Measurements from ENCODE around the gene CYP2D6. TPM values are rescaled to one million over a fixed set of nuclear protein-coding genes. Genes with fewer than 3 reads are reported as not detected.
"Not testable (repeated sequence)": the region's sequence is repeated elsewhere in the genome, so short reads cannot be mapped to it uniquely, and the experiment has no call there.

CYP2D6 gene
- total and polyA plus RNA-seq, 2 donors: 0.42 to 9.2 TPM

- WGBS: over 99% methylated on average over 7 of the region's 7 CpGs
- not testable (repeated sequence) for DNase-seq (ENCODE audit: low read depth in 6 of 9, low spot score in 9 of 9); H3K4me3 ChIP-seq (ENCODE audit: low read length in 2 of 2)
Observed at GRCh38 chr22:42139508-42139907, 8.9 kb upstream of the CYP2D6 start.

GRCh38 chr22:42138972-42139371 lies 8.4 kb upstream of the CYP2D6 start:
- Histone ChIP-seq H3K4me3 (ENCODE audit: low read length in 2 of 2) (no peak overlapping the region), H3K9me3 (ENCODE audit: control insufficient read depth in 2 of 2, insufficient read depth in 1 of 2, low read length in 1 of 2) (no peaks in the 10 kb centered on the region), H3K27me3 (ENCODE audit: control insufficient read depth in 2 of 2, insufficient read depth in 1 of 2, low read length in 1 of 2) (no peaks in the 10 kb centered on the region), H3K4me1 (ENCODE audit: control insufficient read depth in 2 of 2, insufficient read depth in 2 of 2, low read length in 2 of 2) (no peaks in the 10 kb centered on the region), H3K27ac (ENCODE audit: low read depth in 1 of 2, low read length in 1 of 2) (no peak overlapping the region), H3K36me3 (ENCODE audit: control insufficient read depth in 2 of 2, insufficient read depth in 2 of 2, low read length in 1 of 2) (peaks cover 2 to 8% of the 10 kb centered on the region in 2 donors)
- no peak for DNase-seq (ENCODE audit: low read depth in 6 of 9, low spot score in 9 of 9)
- whole genome bisulfite sequencing: 98% methylated on average over 2 of the region's 2 CpGs

More at GRCh38 chr22:42139508-42139907, 8.9 kb upstream of the CYP2D6 start:
- H3K27ac ChIP-seq (ENCODE audit: low read depth in 1 of 2, low read length in 1 of 2); H3K4me1 ChIP-seq (ENCODE audit: control insufficient read depth in 2 of 2, insufficient read depth in 2 of 2, low read length in 2 of 2); H3K36me3 ChIP-seq (ENCODE audit: control insufficient read depth in 2 of 2, insufficient read depth in 2 of 2, low read length in 1 of 2); H3K9me3 ChIP-seq (ENCODE audit: control insufficient read depth in 2 of 2, insufficient read depth in 1 of 2, low read length in 1 of 2); H3K27me3 ChIP-seq (ENCODE audit: control insufficient read depth in 2 of 2, insufficient read depth in 1 of 2, low read length in 1 of 2): not testable (repeated sequence)

- peaks cover 2 to 8% of the 10 kb centered on the region in 2 donors for H3K36me3 ChIP-seq (ENCODE audit: control insufficient read depth in 2 of 2, insufficient read depth in 2 of 2, low read length in 1 of 2)
- no peaks in the 10 kb centered on the region for H3K9me3 ChIP-seq (ENCODE audit: control insufficient read depth in 2 of 2, insufficient read depth in 1 of 2, low read length in 1 of 2)
- no peaks in the 10 kb centered on the region for H3K4me1 ChIP-seq (ENCODE audit: control insufficient read depth in 2 of 2, insufficient read depth in 2 of 2, low read length in 2 of 2)
- DNase-seq (ENCODE audit: low read depth in 6 of 9, low spot score in 9 of 9): no peak
- H3K27ac ChIP-seq (ENCODE audit: low read depth in 1 of 2, low read length in 1 of 2): no peak overlapping the region
- no peak overlapping the region for H3K4me3 ChIP-seq (ENCODE audit: low read length in 2 of 2)
- WGBS: 89% methylated on average over 31 of the region's 31 CpGs
- no peaks in the 10 kb centered on the region for H3K27me3 ChIP-seq (ENCODE audit: control insufficient read depth in 2 of 2, insufficient read depth in 1 of 2, low read length in 1 of 2)
Observed at GRCh38 chr22:42138122-42138770, 7.6 kb upstream of the CYP2D6 start.

- H3K4me3 ChIP-seq (ENCODE audit: low read length in 2 of 2); H3K9me3 ChIP-seq (ENCODE audit: control insufficient read depth in 2 of 2, insufficient read depth in 1 of 2, low read length in 1 of 2); H3K4me1 ChIP-seq (ENCODE audit: control insufficient read depth in 2 of 2, insufficient read depth in 2 of 2, low read length in 2 of 2); H3K27me3 ChIP-seq (ENCODE audit: control insufficient read depth in 2 of 2, insufficient read depth in 1 of 2, low read length in 1 of 2); DNase-seq (ENCODE audit: low read depth in 6 of 9, low spot score in 9 of 9); H3K36me3 ChIP-seq (ENCODE audit: control insufficient read depth in 2 of 2, insufficient read depth in 2 of 2, low read length in 1 of 2); H3K27ac ChIP-seq (ENCODE audit: low read depth in 1 of 2, low read length in 1 of 2): not testable (repeated sequence)
- WGBS: no CpG with 5 or more reads among the region's 4 CpGs
Observed at GRCh38 chr22:42135688-42136087, 5.1 kb upstream of the CYP2D6 start.

- peaks cover 2 to 4% of the 10 kb centered on the region in 2 donors for H3K36me3 ChIP-seq (ENCODE audit: control insufficient read depth in 2 of 2, insufficient read depth in 2 of 2, low read length in 1 of 2)
- DNase-seq (ENCODE audit: low read depth in 6 of 9, low spot score in 9 of 9): no peak
- H3K4me1 ChIP-seq (ENCODE audit: control insufficient read depth in 2 of 2, insufficient read depth in 2 of 2, low read length in 2 of 2): no peaks in the 10 kb centered on the region
- WGBS: 92% methylated on average over 24 of the region's 24 CpGs
- H3K4me3 ChIP-seq (ENCODE audit: low read length in 2 of 2): no peak overlapping the region
- H3K9me3 ChIP-seq (ENCODE audit: control insufficient read depth in 2 of 2, insufficient read depth in 1 of 2, low read length in 1 of 2): peaks cover 0 to 6% of the 10 kb centered on the region in 2 donors
- H3K27ac ChIP-seq (ENCODE audit: low read depth in 1 of 2, low read length in 1 of 2): no peak overlapping the region
- H3K27me3 ChIP-seq (ENCODE audit: control insufficient read depth in 2 of 2, insufficient read depth in 1 of 2, low read length in 1 of 2): no peaks in the 10 kb centered on the region
Observed at GRCh38 chr22:42134100-42135020, 3.8 kb upstream of the CYP2D6 start.

- H3K27me3 ChIP-seq (ENCODE audit: control insufficient read depth in 2 of 2, insufficient read depth in 1 of 2, low read length in 1 of 2): no peaks in the 10 kb centered on the region
- H3K27ac ChIP-seq (ENCODE audit: low read depth in 1 of 2, low read length in 1 of 2): no peak overlapping the region
- DNase-seq (ENCODE audit: low read depth in 6 of 9, low spot score in 9 of 9): no peak
- H3K4me1 ChIP-seq (ENCODE audit: control insufficient read depth in 2 of 2, insufficient read depth in 2 of 2, low read length in 2 of 2): no peaks in the 10 kb centered on the region
- no peak overlapping the region for H3K4me3 ChIP-seq (ENCODE audit: low read length in 2 of 2)
- peaks cover 0 to under 1% of the 10 kb centered on the region in 2 donors for H3K36me3 ChIP-seq (ENCODE audit: control insufficient read depth in 2 of 2, insufficient read depth in 2 of 2, low read length in 1 of 2)
- peaks cover 0 to 6% of the 10 kb centered on the region in 2 donors for H3K9me3 ChIP-seq (ENCODE audit: control insufficient read depth in 2 of 2, insufficient read depth in 1 of 2, low read length in 1 of 2)
- WGBS: 80% methylated on average over 13 of the region's 13 CpGs
Observed at GRCh38 chr22:42132457-42132856, 1.8 kb upstream of the CYP2D6 start.

- H3K27ac ChIP-seq (ENCODE audit: low read depth in 1 of 2, low read length in 1 of 2): no peak overlapping the region
- H3K4me1 ChIP-seq (ENCODE audit: control insufficient read depth in 2 of 2, insufficient read depth in 2 of 2, low read length in 2 of 2): no peaks in the 10 kb centered on the region
- peaks cover 0 to 4% of the 10 kb centered on the region in 2 donors for H3K36me3 ChIP-seq (ENCODE audit: control insufficient read depth in 2 of 2, insufficient read depth in 2 of 2, low read length in 1 of 2)
- H3K4me3 ChIP-seq (ENCODE audit: low read length in 2 of 2): no peak overlapping the region
- no peak for DNase-seq (ENCODE audit: low read depth in 6 of 9, low spot score in 9 of 9)
- 87% methylated on average over 8 of the region's 8 CpGs for WGBS
- no peaks in the 10 kb centered on the region for H3K27me3 ChIP-seq (ENCODE audit: control insufficient read depth in 2 of 2, insufficient read depth in 1 of 2, low read length in 1 of 2)
- peaks cover 0 to 6% of the 10 kb centered on the region in 2 donors for H3K9me3 ChIP-seq (ENCODE audit: control insufficient read depth in 2 of 2, insufficient read depth in 1 of 2, low read length in 1 of 2)
Observed at GRCh38 chr22:42131562-42131961, 952 bp upstream of the CYP2D6 start.

GRCh38 chr22:42130182-42130581 lies 428 bp downstream of the CYP2D6 start:
- 0% methylated on average over 1 of the region's 7 CpGs for WGBS
- not testable (repeated sequence) for H3K9me3 ChIP-seq (ENCODE audit: control insufficient read depth in 2 of 2, insufficient read depth in 1 of 2, low read length in 1 of 2)

More at GRCh38 chr22:42130182-42130581, 428 bp downstream of the CYP2D6 start:
- not testable (repeated sequence) for H3K27ac ChIP-seq (ENCODE audit: low read depth in 1 of 2, low read length in 1 of 2); H3K27me3 ChIP-seq (ENCODE audit: control insufficient read depth in 2 of 2, insufficient read depth in 1 of 2, low read length in 1 of 2); H3K4me3 ChIP-seq (ENCODE audit: low read length in 2 of 2); H3K4me1 ChIP-seq (ENCODE audit: control insufficient read depth in 2 of 2, insufficient read depth in 2 of 2, low read length in 2 of 2); H3K36me3 ChIP-seq (ENCODE audit: control insufficient read depth in 2 of 2, insufficient read depth in 2 of 2, low read length in 1 of 2); DNase-seq (ENCODE audit: low read depth in 6 of 9, low spot score in 9 of 9)

All from thymus (tissue), 11 donors.